Posterior cingulate gyrus (tissue), 11 donors: ENCODE results near the gene POU3F1.

Experiments
- DNase-seq, 10 donors: peaks; one replicate each; pipeline versions ENCODE4 v3.0.0 to v3.0.0-alpha.2; 2020 to 2021; ENCODE audit warnings: mixed read lengths in 3 of 10
- intact Hi-C: fragments of 100-400 bp; cut with DNase I; formaldehyde crosslinking; loops from one replicate; pipeline ENCODE4 v1.15.1; 2023

POU3F1 gene

DNA sequence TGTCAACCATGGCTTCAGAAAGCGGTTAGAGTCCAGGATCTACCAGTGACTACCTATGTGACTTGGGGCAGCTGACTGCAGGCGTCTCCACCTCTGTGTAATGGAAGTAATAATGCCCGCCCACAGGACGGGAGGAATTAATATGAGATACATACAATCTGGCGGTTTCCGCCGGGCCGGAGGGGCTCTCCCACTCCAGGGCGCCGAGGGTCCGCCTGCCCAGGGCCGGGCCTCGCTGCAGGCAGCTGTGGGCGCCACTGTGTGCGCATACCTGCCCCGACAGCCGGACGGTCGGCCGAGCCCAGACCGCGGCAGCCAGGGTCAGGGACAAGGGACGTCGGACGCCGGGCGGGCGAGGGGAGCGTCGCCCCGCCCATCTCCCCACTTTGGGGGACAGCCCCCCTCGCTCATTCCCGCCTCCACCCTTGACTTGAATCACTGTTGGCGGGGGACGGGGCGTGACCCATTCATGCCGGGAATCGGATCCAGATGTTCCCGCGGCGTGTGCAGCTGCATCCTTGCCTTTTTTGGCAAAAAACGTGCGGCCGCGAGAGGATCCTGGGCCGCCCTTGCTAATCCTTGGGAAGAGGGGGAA lies 50.7 kb downstream of the POU3F1 start:
- intact Hi-C loops = no loop called here

DNA sequence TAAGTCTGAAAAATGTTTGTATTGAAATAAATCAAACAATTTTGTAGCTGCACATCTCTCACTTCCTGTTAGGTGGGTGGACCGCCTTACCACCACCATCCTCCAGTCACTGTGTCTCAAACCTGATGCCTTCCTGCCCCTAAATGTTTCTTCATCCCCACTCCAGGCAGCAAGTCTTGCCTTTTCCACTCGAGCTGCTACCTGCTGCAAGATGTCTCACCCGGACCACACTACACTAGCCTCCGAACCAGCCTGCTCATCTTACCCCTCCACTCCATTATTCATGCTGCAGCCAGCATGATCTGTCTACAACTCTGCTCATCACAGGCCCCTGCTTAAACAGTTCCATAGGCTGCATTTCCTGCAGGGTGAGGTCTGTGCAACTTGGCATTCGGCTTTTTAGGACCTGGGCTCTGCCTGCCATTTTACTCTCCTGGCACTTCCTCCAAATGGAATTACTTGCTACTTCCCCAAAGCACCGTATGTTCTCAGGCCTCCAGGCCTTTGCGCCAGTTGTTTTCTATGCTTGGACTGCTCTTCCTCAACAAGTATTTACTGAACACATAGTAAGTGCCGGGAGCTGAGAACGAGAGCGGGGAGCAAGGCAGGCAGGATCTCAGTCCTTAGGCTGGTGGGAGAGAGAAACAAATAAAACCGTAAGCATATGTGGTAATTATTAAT lies 51.6 kb downstream of the POU3F1 start:
- DNase-seq = no peak
- intact Hi-C loops = no loop called here

More for the DNA sequence above, 50.7 kb downstream of the POU3F1 start:
- peak in 1 of 10 donors; percentile 80 for DNase-seq
